ENCODE results near the gene GAREM1.

- no peak for TF ChIP-seq CTCF (IDR thresholded peaks at IDR 0.05; ENCODE audit: low read depth, low read length, missing input control)
- no peak for TF ChIP-seq ATF3 (IDR thresholded peaks at IDR 0.05)
- no peak for TF ChIP-seq REST (IDR thresholded peaks at IDR 0.05)
- no peak for TF ChIP-seq JUND (IDR thresholded peaks at IDR 0.05)
Observed at GRCh38 chr18:32443033-32443705, 27.5 kb downstream of the GAREM1 start.
